Stimulated activated naive CD4-positive, alpha-beta T cell (primary cell): Measurements from ENCODE around the gene ZDHHC5.

Experiments used
- DNase-seq, 6 experiments: peaks; one replicate each; lab custom pipeline; 2025; lab: John Stamatoyannopoulos, UW

Gene ZDHHC5

GRCh38 chr11:57667736-57668433 lies at the start of gene ZDHHC5:
Gene ZDHHC5, plus strand, starts transcription at chr11:57668114. Its CDS starts 4,977 bp downstream, at chr11:57673091.
- peak in 5 of 6 experiments; percentile 94 to 100 (median 99) for DNase-seq

- DNase-seq = no peak
Observed at GRCh38 chr11:57618438-57618837, 49.5 kb upstream of the ZDHHC5 start.

- no peak for DNase-seq
Observed at GRCh38 chr11:57619331-57619730, 48.6 kb upstream of the ZDHHC5 start.

- DNase-seq = no peak
Observed at GRCh38 chr11:57620467-57620866, 47.4 kb upstream of the ZDHHC5 start.

GRCh38 chr11:57622263-57622662 lies 45.7 kb upstream of the ZDHHC5 start:
- DNase-seq = no peak

- DNase-seq = no peak
Observed at GRCh38 chr11:57624864-57625263, 43.0 kb upstream of the ZDHHC5 start.

GRCh38 chr11:57626895-57627294 lies 41.0 kb upstream of the ZDHHC5 start:
- DNase-seq = no peak

GRCh38 chr11:57630171-57630570 lies 37.7 kb upstream of the ZDHHC5 start:
- no peak for DNase-seq

GRCh38 chr11:57632116-57632515 lies 35.8 kb upstream of the ZDHHC5 start:
- DNase-seq = no peak

- DNase-seq = no peak
Observed at GRCh38 chr11:57633394-57634070, 34.4 kb upstream of the ZDHHC5 start.

- no peak for DNase-seq
Observed at GRCh38 chr11:57634311-57634710, 33.6 kb upstream of the ZDHHC5 start.

- no peak for DNase-seq
Observed at GRCh38 chr11:57635246-57635645, 32.7 kb upstream of the ZDHHC5 start.

- no peak for DNase-seq
Observed at GRCh38 chr11:57637626-57638004, 30.3 kb upstream of the ZDHHC5 start.

GRCh38 chr11:57638005-57638781 lies 29.7 kb upstream of the ZDHHC5 start:
- DNase-seq = peak in 2 of 6 experiments; percentile 9 to 11

- no peak for DNase-seq
Observed at GRCh38 chr11:57638811-57639320, 29.0 kb upstream of the ZDHHC5 start.

- DNase-seq = peak in 3 of 6 experiments; percentile 17 to 53 (median 18)
Observed at GRCh38 chr11:57639321-57640067, 28.4 kb upstream of the ZDHHC5 start.

GRCh38 chr11:57640068-57640800 lies 27.7 kb upstream of the ZDHHC5 start:
- DNase-seq = no peak

GRCh38 chr11:57641011-57641807 lies 26.7 kb upstream of the ZDHHC5 start:
- DNase-seq = peak in 2 of 6 experiments; percentile 42 to 44

- no peak for DNase-seq
Observed at GRCh38 chr11:57643802-57644201, 24.1 kb upstream of the ZDHHC5 start.
